ENCODE results near the gene DMKN. TPM values are rescaled to one million over a fixed set of nuclear protein-coding genes. Genes with fewer than 3 reads are reported as not detected.

DMKN gene
- total and polyA plus RNA-seq, 3 donors from 2014 or later: 5.8 to 24.0 (median 7.9) TPM

DNA sequence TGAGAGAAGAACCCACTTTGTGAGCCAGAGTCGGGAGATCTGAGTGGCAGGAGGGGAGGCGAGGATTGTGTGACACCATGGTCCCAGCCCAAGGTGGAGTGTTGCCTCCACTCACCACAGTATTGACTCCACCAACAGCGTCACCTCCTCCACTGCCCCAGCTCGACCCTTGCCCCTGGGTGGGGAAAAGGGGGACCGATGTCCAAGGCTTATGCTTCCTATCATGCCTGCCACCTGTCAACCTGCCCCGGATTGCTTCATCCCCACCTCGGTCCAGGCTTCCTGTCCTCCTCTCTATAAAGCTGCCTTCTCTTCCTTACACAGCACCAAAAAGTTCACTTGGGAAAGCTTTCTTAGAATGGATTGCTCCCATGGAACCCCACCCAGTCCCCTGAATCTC is 7.4 kb downstream of the DMKN start:
- H3K9me3 ChIP-seq: no peaks in the 10 kb centered on the region
- H3K4me1 ChIP-seq: peaks cover 4% of the 10 kb centered on the region
- TF ChIP-seq, protein P1, sequence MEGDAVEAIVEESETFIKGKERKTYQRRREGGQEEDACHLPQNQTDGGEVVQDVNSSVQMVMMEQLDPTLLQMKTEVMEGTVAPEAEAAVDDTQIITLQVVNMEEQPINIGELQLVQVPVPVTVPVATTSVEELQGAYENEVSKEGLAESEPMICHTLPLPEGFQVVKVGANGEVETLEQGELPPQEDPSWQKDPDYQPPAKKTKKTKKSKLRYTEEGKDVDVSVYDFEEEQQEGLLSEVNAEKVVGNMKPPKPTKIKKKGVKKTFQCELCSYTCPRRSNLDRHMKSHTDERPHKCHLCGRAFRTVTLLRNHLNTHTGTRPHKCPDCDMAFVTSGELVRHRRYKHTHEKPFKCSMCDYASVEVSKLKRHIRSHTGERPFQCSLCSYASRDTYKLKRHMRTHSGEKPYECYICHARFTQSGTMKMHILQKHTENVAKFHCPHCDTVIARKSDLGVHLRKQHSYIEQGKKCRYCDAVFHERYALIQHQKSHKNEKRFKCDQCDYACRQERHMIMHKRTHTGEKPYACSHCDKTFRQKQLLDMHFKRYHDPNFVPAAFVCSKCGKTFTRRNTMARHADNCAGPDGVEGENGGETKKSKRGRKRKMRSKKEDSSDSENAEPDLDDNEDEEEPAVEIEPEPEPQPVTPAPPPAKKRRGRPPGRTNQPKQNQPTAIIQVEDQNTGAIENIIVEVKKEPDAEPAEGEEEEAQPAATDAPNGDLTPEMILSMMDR (IDR thresholded peaks at IDR 0.05): no peak
- TF ChIP-seq POLR2A (IDR thresholded peaks at IDR 0.05): no peak
- H3K27ac ChIP-seq: no peak overlapping the region
- WGBS, 2 donors: 88 to 94% methylated on average over 7 of the region's 7 CpGs
- no peak overlapping the region for H3K4me3 ChIP-seq
- intact Hi-C loops (cut with DNase I; ENCODE audit: low total_unique reads): no loop called here
- no peaks in the 10 kb centered on the region for H3K27me3 ChIP-seq
- no peak for DNase-seq
- no peaks in the 10 kb centered on the region for H3K36me3 ChIP-seq (ENCODE audit: low read depth, missing control alignments)

DNA sequence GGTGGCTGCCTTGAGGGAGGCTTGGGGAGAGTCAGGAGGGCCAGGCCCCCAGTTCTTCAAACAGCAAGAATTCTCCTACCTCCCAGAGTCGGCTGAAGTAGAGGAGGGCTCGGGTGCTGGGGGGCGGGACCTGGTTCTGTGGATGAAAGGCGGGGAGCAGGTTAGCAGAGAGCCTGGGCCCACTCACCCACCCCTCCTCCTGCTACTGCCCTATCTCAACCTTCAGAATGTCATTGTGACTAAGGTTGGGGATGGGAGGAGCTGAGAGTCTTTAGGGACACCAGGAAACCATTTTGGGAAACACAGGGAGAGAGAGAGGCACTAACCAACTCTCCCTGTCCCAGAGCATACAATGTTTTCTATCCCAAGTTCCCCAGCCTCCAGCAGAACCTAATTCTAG is 10.7 kb downstream of the DMKN start:
- H3K27ac ChIP-seq: no peak overlapping the region
- H3K9me3 ChIP-seq: no peaks in the 10 kb centered on the region
- intact Hi-C loops (cut with DNase I; ENCODE audit: low total_unique reads): no loop called here
- no peaks in the 10 kb centered on the region for H3K27me3 ChIP-seq
- no peak for DNase-seq
- H3K4me3 ChIP-seq: no peak overlapping the region
- no peaks in the 10 kb centered on the region for H3K4me1 ChIP-seq
- no peak for TF ChIP-seq POLR2A (IDR thresholded peaks at IDR 0.05)
- TF ChIP-seq, protein P1 (IDR thresholded peaks at IDR 0.05): no peak
- WGBS, 2 donors: 91 to 93% methylated on average over 4 of the region's 4 CpGs
- H3K36me3 ChIP-seq (ENCODE audit: low read depth, missing control alignments): no peaks in the 10 kb centered on the region

DNA sequence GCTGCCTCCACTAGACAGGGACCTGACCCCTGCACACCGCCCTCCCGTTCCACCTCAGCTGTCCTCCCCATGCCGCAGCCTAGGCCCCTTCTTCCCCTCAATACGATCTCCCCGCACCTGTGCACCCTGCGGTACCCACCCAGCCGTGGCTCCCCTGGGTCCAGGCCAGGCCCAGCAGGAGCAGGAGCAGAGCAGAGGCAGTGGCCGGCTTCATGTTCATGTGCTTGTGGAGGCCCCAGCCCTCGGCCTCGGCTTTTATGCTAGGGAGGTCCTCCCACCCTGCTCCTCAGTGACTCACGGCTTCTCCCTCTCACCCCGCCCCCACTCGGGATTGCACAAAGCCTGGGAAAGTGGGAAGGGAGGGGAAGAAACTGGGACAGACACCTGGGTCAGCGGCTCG is 11.8 kb downstream of the DMKN start:
- intact Hi-C loops (cut with DNase I; ENCODE audit: low total_unique reads): no loop called here
- Histone ChIP-seq H3K27me3 (no peaks in the 10 kb centered on the region), H3K36me3 (ENCODE audit: low read depth, missing control alignments) (no peaks in the 10 kb centered on the region), H3K9me3 (no peaks in the 10 kb centered on the region), H3K4me1 (no peaks in the 10 kb centered on the region), H3K27ac (no peak overlapping the region), H3K4me3 (no peak overlapping the region)
- 77 to 86% methylated on average over 12 to 15 of the region's 15 CpGs for WGBS, 2 donors
- DNase-seq: no peak
- no peak for TF ChIP-seq POLR2A (IDR thresholded peaks at IDR 0.05)
- TF ChIP-seq, protein P1 (IDR thresholded peaks at IDR 0.05): no peak

- H3K9me3 ChIP-seq: no peaks in the 10 kb centered on the region
- no peaks in the 10 kb centered on the region for H3K4me1 ChIP-seq
- no peaks in the 10 kb centered on the region for H3K27me3 ChIP-seq
- TF ChIP-seq POLR2A (IDR thresholded peaks at IDR 0.05): no peak
- TF ChIP-seq, protein P1 (IDR thresholded peaks at IDR 0.05): no peak
- intact Hi-C loops (cut with DNase I; ENCODE audit: low total_unique reads): no loop called here
- WGBS, 2 donors: 89 to 93% methylated on average over 8 to 10 of the region's 10 CpGs
- H3K4me3 ChIP-seq: no peak overlapping the region
- H3K36me3 ChIP-seq (ENCODE audit: low read depth, missing control alignments): no peaks in the 10 kb centered on the region
- no peak for DNase-seq
- H3K27ac ChIP-seq: no peak overlapping the region
Observed at GRCh38 chr19:35500611-35501010, 12.8 kb downstream of the DMKN start.

- Histone ChIP-seq H3K4me3 (no peak overlapping the region), H3K27ac (no peak overlapping the region), H3K4me1 (no peaks in the 10 kb centered on the region), H3K27me3 (no peaks in the 10 kb centered on the region), H3K9me3 (no peaks in the 10 kb centered on the region), H3K36me3 (ENCODE audit: low read depth, missing control alignments) (no peaks in the 10 kb centered on the region)
- intact Hi-C loops (cut with DNase I; ENCODE audit: low total_unique reads): loop anchor here (10.0 kb wide), 1 partner anchor 144 kb away; the partner anchor contains the start of gene FFAR3
- TF ChIP-seq POLR2A (IDR thresholded peaks at IDR 0.05): no peak
- TF ChIP-seq, protein P1 (IDR thresholded peaks at IDR 0.05): no peak
- WGBS, 2 donors: 73 to 81% methylated on average over 9 of the region's 9 CpGs
- no peak for DNase-seq
Observed at GRCh38 chr19:35498984-35499527, 14.4 kb downstream of the DMKN start.

Data from testis (tissue), 3 donors.